CD4-positive, alpha-beta T cell treated with Interleukin-6 at 100 ng/mL for 8 hours (primary cell): ENCODE results near the gene TAS2R40.
"Not testable (repeated sequence)": the region's sequence is repeated elsewhere in the genome, so short reads cannot be mapped to it uniquely, and the experiment has no call there.

Experiments used
- DNase-seq: peaks from one replicate; pipeline ENCODE4 v3.0.0-alpha.2; 2020; ENCODE audit warnings: mixed read lengths, low spot score

Gene TAS2R40

GRCh38 chr7:143221737-143222136, at the start of gene TAS2R40:
TSS of gene TAS2R40 (plus strand) at chr7:143222037. CDS start at chr7:143222079, 42 bp downstream.
- DNase-seq, result no peak

GRCh38 chr7:143172354-143172753, 49.5 kb upstream of the TAS2R40 start:
- no peak for DNase-seq

- DNase-seq, result no peak
Observed at GRCh38 chr7:143176128-143176527, 45.7 kb upstream of the TAS2R40 start.

GRCh38 chr7:143177374-143178119, 44.3 kb upstream of the TAS2R40 start:
- DNase-seq, result no peak

GRCh38 chr7:143180771-143181170, 41.1 kb upstream of the TAS2R40 start:
- not testable (repeated sequence) for DNase-seq

GRCh38 chr7:143181349-143181748, 40.5 kb upstream of the TAS2R40 start:
- DNase-seq, result no peak

GRCh38 chr7:143183024-143183423, 38.8 kb upstream of the TAS2R40 start, which contains the start of gene TAS2R39:
TSS of gene TAS2R39 (plus strand) at chr7:143183419. CDS start at chr7:143183419, 0 bp downstream.
- no peak for DNase-seq

- no peak for DNase-seq
Observed at GRCh38 chr7:143185551-143185950, 36.3 kb upstream of the TAS2R40 start.

GRCh38 chr7:143188994-143189393, 32.8 kb upstream of the TAS2R40 start:
- DNase-seq, result no peak

- DNase-seq, result no peak
Observed at GRCh38 chr7:143193880-143194279, 28.0 kb upstream of the TAS2R40 start.

GRCh38 chr7:143199040-143199439, 22.8 kb upstream of the TAS2R40 start:
- no peak for DNase-seq

- DNase-seq, result no peak
Observed at GRCh38 chr7:143202161-143202560, 19.7 kb upstream of the TAS2R40 start.

GRCh38 chr7:143203386-143203785, 18.5 kb upstream of the TAS2R40 start:
- no peak for DNase-seq

GRCh38 chr7:143205560-143206293, 16.1 kb upstream of the TAS2R40 start:
- peak; percentile 18 for DNase-seq

- no peak for DNase-seq
Observed at GRCh38 chr7:143210541-143210940, 11.3 kb upstream of the TAS2R40 start.

GRCh38 chr7:143213478-143213877, 8.4 kb upstream of the TAS2R40 start:
- DNase-seq, result not testable (repeated sequence)

- DNase-seq, result peak; percentile 74
Observed at GRCh38 chr7:143214789-143215679, 6.8 kb upstream of the TAS2R40 start.

GRCh38 chr7:143216151-143216550, 5.7 kb upstream of the TAS2R40 start:
- no peak for DNase-seq

- no peak for DNase-seq
Observed at GRCh38 chr7:143216686-143217085, 5.2 kb upstream of the TAS2R40 start.

GRCh38 chr7:143217806-143218205, 4.0 kb upstream of the TAS2R40 start:
- no peak for DNase-seq

GRCh38 chr7:143221286-143221685, 551 bp upstream of the TAS2R40 start:
- DNase-seq, result no peak

- no peak for DNase-seq
Observed at GRCh38 chr7:143222782-143223181, 945 bp downstream of the TAS2R40 start.
